ENCODE measurements around the gene RAB6B. TPM values are rescaled to one million over a fixed set of nuclear protein-coding genes. Genes with fewer than 3 reads are reported as not detected.

The RAB6B gene
- total RNA-seq, 1 experiment from 2014 or later, result 0.30 TPM

DNA sequence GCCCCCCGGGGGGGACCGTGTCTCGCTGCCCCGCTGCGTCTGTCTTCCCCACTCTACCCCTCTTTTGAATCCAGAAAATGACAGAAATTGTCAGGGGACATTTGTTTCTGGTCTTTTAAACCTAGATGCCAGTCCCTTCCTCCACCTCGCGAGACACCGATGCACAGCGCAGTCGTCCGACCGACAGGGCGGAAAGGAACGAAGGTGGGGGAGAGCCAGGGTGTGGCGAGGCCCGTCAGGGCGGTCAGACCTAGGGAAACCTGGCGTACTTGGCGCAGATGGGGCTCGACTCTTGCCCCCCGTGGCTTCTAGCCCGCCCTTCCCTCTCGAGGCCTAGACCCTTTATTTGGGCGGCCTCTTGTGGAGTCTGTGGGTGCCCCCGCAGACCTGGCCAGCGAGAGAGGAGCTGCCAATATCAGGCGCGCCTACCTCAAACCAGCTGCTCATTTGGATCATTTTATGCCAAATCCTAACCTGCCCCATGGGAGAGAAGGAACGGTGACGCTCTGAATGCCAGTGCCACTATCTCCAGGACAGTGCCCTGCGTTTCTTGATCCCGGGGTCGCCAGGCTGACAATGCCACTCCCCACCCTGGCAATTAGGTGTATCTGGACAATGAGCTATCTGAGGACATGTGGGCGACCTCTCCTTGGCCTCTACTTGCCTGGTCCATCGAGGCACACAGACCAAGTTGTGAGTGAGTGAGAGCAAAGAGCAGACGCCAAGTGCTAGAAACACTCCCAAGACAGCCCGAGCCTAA, 500 bp upstream of the RAB6B start:
- no peak for DNase-seq (ENCODE audit: extremely low read depth, low read depth)

DNA sequence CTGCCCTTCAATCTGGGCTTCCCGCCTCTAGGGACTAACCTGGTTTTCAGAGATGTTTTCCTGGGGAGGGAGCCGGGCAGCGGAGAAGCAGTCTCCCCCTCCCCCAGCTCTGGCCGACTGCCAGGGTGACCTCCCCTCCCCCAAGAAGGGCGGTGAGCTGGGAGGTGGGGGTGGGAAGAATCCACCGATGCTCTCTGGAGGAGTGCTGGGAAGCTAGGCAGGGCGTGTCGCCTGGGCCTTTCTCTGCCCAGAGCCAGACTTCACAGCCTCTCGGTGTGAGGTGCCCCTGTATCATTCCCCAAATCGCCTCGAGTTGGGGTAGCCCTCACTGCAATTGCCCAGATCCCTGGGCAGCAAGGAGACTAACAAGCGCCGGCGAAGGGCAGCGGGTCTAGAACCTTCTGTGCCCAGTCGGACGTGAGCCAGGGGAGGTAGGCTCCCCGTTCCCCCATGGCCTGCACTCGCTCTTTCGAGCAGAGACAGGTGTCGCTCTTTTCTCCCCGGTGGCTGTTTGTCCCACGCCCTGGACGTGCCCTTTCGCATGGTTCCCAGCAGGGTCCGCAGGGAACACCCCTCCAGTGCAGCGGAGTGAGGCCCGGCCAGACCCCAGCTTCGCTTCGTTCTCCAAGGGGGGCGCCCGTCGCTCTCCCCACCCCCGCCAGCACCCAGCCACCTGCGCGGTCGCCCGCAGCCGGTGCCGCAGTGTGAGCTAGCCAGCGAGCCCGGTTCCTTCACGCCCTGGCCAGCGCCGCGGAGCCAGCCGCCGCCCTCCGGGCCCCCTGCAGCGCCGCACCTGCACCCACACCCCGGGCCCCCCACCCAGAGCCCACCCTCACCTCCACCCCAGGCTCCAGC, 1.1 kb downstream of the RAB6B start:
- DNase-seq (ENCODE audit: extremely low read depth, low read depth), result no peak

DNA sequence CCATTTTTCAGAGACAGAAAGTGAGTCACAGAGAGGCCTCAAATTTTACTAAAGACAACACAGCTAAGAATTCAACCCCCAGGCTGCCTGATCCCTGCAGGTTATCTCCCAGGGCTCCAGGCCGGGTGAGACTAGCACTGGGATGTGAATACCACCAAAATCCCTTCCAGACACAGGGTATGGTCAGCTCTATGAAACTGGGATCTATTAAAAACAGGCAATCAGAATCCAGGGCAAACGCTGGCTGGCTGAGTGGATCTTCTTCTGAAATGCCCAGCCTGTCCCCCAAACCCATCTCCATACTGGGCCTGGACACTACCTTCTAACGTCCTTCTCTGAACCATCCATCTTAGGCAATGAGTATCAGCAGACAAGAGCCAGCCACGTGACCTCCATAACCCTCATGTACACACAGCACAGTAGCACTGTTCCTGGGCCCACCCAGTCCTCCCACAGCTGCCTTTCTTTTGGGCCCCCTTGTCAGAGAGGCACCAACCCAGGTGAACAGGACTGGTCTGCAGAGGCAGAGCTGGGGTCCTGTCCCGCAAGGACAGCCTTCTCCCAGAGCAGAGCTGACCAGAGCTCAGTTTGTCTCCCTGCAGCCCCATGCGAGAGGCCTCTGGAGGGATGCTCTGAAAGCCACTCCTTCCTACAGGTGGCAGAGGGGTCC, 1.9 kb downstream of the RAB6B start:
- no peak for DNase-seq (ENCODE audit: extremely low read depth, low read depth)

DNA sequence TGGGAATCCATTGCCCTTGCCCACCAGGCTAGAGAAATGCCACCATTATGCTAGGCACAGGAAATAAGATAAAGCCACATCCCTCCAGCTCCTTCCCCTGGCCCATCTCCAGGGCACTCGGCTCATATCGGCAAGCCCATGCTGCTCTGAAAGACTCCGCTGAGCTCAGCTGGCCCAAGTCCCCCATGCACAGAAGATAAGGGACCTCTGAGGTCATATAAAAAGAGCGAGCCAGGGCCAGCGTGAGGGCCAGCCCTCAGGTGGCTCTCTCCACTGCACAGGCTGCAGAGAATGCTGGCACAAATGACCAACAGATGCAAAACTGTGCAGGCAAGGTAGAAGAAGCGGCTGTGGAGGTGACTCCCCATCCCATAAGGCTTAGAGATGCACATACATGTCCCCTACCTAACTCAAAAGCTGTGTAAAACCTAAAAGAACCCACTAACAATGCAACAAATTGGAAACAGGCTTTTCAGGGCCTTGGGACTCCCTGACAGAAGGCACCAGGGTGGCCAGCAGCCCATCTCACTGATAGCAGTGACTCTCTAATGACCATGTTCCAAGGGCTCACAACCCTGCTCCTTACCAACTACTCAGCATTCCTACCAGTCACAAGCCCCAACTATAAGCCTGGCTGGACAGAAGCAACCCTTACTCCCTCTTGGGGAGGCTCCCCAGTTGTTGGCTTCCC, 3.0 kb downstream of the RAB6B start:
- no peak for DNase-seq (ENCODE audit: extremely low read depth, low read depth)

DNA sequence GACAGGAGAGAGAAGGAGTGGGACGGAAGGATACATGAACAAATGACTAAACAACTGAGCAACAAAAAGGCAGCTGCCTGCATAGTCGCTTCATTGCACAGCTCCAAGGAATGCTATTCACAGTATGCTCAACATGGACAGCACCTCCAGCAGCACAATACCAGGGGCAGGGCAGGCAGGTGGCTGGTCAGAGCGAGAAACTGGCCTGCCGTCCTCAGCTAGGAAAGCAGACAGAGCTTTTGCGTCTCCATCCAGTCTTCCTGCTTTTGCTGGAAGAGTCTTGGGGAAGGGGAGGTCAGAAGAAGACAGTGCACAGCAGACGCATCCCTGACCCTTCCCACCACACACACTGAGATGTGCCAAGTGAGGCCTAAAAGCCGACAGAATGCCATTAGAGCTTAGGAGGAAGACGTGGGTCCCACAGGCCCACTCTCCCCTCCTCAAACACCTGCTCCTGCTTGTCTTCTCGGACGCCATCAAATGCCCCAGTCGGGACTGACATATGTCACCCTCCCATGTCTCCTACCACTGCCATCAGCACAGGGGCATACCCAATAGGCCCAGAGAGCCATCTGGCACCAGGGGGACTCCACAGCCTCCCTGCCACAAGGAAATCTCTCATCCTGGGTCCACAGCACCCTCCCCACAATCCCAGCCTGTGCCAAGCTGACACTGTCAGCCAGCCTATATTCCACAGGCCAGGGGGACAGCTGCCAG, 3.9 kb downstream of the RAB6B start:
- no peak for DNase-seq (ENCODE audit: extremely low read depth, low read depth)

DNA sequence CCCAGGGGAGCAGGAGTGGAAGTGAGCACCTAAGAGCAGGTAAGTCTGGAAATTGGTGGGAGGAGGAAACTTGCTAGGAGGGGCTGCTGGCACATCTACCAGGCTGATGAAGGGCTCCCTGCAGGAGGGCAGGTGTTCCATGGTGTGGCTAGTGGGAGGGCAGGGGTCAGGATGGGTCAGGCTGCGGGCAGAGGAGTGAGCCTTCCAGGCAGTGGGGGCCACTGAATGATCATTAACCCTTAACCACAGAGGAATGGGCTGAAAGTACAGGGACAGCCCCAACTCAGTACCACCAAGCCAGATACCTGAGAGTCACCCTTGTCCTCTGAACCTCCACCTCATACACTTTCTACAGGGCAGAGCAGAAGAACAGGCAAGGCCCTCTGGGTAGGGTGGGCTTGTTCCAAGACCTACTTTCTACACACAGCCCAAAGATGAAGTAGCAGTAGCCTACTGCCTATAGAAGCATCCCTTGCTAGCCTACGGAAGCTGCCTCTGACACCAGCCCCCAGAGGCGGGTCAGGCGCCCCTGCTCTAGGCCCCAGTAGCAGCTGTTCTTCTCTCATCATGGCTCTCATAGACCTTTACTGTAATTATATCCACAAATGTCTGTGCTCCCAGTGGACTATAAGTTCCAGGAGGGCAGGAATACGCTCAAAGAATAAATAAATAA, 4.6 kb downstream of the RAB6B start:
- DNase-seq (ENCODE audit: extremely low read depth, low read depth), result no peak

DNA sequence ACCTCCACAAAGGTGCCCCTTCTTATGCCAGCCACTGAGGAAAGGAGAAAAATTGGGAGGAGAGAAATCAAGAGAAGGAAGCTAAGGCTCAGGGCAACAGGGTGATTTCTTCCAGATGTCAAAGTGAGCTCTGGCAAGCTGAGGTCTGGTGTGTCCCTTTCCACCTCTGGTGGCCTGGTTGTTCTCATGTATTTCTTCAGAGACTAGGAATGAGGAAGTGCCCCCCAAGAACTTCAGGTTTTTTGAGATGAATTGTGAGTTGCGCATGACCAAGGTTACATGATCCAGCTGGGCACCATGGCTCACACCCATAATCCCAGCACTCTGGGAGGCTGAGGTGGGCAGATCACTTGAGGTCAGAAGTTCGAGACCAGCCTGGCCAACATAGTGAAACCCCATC, 5.6 kb downstream of the RAB6B start:
- DNase-seq (ENCODE audit: extremely low read depth, low read depth), result no peak

DNA sequence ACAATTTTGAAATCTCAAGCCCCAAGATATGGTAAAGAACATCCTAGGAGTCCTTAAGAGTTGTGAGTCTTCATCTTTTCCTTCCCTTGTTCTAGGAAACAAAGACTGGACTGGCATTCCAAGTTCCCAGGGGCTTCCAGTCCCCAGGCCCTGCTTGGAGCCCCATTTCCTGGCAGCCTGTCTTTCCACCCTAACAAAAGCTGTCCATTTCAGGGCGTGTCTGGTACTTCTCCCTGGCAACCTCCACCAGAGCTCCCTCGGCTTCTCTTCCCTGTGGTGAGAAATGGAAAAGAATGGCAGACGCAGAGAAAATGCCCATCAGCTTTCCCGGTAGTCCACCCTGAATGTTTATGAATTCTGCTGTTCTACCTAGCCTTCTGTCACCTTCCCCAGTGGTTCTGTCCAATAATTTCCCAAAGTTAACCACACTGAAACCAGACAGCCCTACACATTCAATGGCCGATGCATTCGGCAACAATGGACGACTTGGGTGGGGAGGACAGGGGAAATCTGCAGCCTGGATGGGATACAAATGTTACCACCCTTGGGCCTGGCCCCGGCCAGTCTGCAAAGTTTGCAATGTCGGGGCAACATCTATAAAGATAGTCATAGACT, 6.8 kb downstream of the RAB6B start:
- DNase-seq (ENCODE audit: extremely low read depth, low read depth), result no peak

DNA sequence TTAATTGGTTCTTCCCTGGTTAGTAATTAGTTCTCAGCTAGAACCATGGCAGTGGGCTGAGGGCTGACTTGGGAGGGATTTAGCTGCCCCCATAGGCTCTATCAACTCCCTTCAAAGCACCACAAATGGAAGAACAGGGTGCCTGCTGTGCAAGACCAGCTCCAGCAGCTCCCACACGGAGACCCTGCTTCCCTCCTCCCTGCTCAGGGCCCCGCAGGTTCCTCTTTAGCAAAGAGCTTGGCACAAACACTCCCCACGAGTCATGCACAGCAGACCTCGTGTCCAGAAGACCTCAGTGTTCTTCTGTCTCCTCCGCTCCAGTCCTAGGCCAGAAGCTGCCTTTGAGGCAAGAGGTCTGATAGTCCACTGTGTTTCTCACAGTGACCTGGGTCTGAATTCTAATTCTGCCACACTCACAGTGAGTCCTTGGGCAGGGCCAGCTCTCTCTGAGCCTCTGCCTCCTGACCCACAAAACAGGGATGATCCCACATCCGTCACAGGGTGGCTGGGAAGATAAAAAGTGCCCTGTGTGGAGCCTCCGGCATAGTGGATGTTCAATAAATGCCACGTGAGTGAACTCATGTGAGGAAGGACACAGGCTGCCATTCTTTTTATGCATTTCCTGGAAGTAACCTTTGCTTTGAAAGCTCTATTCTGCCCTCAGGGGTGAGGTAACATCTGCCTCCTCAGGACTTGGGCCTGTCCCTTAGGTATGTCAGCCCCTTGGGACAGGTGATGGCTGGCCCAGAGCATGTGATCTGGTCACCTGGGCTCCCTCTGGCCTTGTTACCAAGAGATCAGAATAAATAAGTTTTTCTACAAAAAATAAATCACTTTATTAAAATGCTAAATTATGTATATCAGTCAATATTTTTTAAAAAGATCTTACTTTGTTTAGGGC, 7.6 kb downstream of the RAB6B start:
- no peak for DNase-seq (ENCODE audit: extremely low read depth, low read depth)

DNA sequence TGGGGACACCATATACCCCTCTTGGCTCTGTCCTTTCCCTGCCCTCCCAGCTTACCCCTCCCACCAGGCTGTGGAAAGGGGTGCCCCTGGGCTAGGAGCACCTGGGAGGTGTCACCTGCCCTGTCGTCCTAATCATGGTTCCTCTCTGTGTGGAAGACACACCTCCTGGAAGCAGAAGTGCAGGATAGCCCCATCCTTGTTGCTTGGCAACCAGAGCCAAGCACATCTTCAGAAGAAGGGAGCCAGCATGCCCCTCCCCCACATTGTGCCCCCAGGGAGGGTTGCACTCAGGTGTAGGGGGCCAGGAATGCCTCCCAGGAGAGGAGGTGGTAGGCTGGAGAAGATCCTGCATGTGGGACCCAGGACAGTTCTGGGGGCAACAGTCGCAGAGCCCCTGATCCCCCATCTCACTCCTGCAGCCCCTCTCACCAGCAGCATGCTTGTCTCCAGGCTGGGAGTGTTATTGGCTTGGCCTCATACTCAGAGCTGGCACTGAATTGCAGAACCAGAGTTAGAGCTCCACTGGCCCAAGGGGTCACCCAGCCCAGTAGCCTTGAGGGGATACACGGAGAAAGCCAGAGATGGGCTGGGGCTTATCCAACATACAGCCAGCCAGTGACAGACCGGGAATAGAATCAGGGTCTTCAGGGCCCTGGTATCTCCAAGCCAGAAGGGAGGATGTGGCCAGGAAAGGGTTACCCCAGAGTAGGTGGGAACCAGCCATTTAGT, 8.4 kb downstream of the RAB6B start:
- no peak for DNase-seq (ENCODE audit: extremely low read depth, low read depth)

DNA sequence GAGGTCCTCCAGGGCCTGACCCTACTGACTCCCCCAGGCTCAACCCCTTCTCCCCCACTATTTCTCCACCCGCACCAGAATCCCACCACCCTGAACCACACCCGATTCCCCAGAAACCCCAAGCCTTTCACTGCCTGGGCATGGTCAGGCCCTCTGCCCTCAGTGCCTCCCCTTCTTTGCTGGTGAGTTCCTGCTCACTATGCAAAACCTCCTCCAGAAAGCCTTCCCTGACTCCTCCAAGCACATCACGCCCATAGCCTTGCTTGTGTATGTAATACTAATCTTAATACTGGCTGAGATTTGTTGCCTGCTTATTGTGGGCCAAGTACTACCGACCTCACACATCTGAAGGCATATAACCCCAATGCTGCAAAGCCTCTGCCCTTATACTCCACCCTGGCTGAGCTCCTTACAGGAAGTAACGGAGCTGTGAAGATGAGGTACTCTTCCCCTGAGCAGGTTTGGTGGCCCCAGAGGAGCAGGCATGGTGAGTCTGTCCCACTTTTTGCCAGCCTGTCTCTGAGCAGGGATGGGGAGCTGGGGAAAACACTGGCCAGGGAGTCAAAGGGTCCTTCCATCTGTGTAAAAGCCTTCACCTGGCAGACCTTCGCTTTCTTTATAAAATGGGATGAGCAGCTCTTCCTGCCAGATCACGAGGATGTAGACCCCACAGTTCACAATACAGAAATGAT, 9.5 kb downstream of the RAB6B start:
- DNase-seq (ENCODE audit: extremely low read depth, low read depth), result no peak

DNA sequence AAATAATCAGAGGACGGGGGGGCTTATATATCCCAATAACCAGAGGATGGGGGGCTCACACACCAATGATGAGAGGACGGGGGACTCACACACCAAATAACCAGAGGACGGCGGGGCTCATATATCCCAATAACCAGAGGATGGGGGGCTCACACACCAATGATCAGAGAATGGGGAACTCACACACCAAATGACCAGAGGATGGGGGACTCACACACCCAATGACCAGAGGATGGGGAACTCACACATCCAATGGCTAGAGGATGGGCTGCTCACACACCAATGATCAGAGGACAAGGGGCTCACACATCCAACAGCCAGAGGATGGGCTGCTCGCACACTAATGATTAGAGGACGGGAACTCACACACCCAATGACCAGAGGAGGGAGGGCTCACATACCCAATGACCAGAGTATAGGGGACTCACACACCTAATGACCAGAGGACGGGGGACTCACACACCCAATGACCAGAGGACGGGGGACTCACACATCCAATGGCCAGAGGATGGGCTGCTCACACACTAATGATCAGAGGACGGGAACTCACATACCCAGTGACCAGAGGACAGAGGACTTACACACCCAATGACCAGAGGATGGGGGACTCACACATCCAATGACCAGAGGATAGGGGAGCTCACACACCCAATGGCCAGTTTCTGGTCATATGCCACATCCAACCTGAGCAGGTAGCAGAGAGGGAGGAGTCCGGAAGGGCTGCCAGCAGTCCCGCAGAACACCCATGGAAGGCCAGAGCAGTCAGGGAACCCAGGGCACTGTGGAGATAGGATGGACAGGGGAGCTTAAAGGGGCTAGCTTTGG, 10.6 kb downstream of the RAB6B start:
- no peak for DNase-seq (ENCODE audit: extremely low read depth, low read depth)

DNA sequence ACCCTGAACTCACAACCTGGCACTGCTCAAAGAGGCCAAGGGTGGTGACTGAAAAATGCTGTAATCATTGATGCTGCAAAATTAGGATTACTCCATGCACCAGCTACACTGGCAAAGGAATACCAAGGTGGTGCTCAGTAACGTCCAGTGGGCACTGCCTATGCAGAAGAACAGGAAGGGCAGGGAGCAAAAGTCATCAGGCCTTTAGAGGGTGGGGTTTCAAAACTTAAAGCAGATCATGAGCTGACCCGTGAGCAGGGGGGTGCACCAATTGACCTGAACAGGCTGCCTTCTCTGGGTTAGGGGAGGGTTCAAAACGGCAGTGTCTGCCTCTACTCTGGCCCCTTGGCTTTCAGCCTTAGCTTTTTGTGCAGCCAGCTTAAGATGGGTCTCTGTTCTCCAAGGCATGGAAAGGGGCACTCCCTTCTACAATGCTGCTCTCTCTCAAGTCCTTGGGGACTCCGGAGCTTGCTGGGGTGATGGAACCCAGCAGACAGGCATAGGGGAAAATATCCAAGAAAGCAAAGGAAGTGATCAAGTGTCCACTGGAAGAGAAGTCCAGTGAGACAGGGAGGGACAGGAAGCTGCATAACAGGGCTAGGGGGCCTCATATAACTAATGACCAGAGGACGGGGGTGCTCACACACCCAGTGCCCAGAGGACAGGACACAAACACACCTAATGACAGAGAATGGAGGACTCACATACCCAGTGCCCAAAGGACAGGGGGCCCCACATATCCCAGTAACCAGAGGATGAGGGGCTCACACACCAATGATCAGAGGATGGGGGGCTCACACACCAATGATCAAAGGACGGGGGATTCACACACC, 11.4 kb downstream of the RAB6B start:
- no peak for DNase-seq (ENCODE audit: extremely low read depth, low read depth)

DNA sequence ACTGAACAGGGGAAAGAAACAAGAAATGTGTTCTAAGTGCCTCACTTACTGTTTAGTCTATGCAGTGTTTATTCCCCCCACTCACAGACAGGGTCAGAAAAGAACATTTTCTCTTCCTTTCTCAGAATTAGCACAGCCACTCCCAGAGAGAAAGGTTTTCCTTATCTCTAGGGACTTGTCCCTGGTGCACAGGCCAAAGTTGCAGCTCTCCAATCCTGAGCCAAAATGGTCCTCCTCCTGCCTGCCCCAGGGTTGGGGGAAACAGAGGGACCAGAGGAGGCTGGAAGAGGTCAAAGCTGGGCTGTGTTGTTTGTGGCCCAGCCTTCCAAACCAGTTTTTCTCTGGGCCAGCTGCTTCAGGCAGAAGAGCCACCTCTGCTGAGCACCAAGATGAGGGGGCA, 12.0 kb downstream of the RAB6B start:
- no peak for DNase-seq (ENCODE audit: extremely low read depth, low read depth)

DNA sequence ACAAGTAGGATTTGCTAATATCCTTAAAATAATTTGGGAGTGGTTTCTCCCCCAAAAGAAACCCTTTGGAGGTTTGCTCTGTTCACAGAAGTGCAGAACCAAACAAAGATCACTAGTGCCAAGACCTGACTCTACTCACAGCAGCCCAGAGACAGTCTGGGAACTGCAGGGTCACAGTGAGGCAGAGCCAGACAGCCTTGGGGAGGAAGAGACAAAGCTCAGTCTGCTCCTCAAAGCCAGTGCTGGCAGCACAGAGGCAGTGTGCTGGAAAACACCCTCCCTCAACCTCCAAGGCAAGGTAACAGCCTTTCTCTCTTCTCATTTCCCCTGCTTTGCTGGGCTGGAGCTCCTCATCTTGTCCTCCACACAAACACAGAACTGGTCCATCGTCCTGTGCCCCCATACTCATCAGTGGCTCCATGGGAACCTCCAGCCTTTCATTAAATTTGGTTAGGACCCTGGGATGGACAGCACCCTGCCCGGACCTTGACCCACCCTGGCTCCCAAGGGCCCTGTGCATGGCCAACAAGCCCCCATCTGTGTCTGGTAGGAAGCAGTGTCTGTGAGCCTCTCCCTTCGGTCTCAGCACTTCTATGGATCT, 12.6 kb downstream of the RAB6B start:
- no peak for DNase-seq (ENCODE audit: extremely low read depth, low read depth)

Data from NCI-H460 (cell line).